ENCODE measurements around the gene SSTR5.

GRCh38 chr16:1093284-1094123 is 21.0 kb downstream of the SSTR5 start:
- no peak for TF ChIP-seq CTCF (IDR thresholded peaks at IDR 0.05; ENCODE audit: low read length)
- no peak for TF ChIP-seq EZH2 (optimal IDR thresholded peaks at IDR 0.05; ENCODE audit: low read depth, low read length)
